MCF 10A (cell line): ENCODE measurements around the gene ADPRH. TPM values are rescaled to one million over a fixed set of nuclear protein-coding genes. Genes with fewer than 3 reads are reported as not detected.
A peak's percentile ranks its signal among the peaks of the same experiment; 100 is the strongest.

Experiments
- BruUV-seq: library from RNA; stranded (reverse); fragments of 400-500 nt; replicated peaks from 2 replicates; lab custom pipeline; 2021; lab: Mats Ljungman, UMichigan
- CTCF ChIA-PET: fragments of 300-600 bp; sonication (Branson Sonifier 250); formaldehyde crosslinking; extraction: SDS; loops from one replicate; lab custom pipeline; 2021; ENCODE audit warnings: antibody characterized with exemption, inconsistent platforms; lab: Yijun Ruan, JAX
- POLR2A ChIA-PET: fragments of 300-600, 350-650 bp; sonication (Branson Sonifier 250); formaldehyde crosslinking; extraction: SDS; loops from one replicate; lab custom pipeline; 2020; ENCODE audit warnings: antibody characterized with exemption, inconsistent platforms; lab: Yijun Ruan, JAX
- DNase-seq: peaks from one replicate; pipeline ENCODE4 v3.0.0-alpha.2; 2018; ENCODE audit not compliant: unreplicated experiment
- H3K27ac Mint-ChIP-seq: one replicate; pipeline ENCODE4 v1.8.0; 2022; ENCODE audit warnings: mild to moderate bottlenecking, low read depth, mixed read lengths; ENCODE audit not compliant: unreplicated experiment
- H3K27me3 Mint-ChIP-seq: one replicate; pipeline ENCODE4 v1.8.0; 2022; ENCODE audit warnings: mixed read lengths; ENCODE audit not compliant: insufficient read depth, unreplicated experiment
- H3K36me3 Mint-ChIP-seq: one replicate; pipeline ENCODE4 v1.8.0; 2022; ENCODE audit warnings: mild to moderate bottlenecking, moderate library complexity, mixed read lengths; ENCODE audit not compliant: insufficient read depth, unreplicated experiment
- H3K4me1 Mint-ChIP-seq: one replicate; pipeline ENCODE4 v1.8.0; 2022; ENCODE audit warnings: mixed read lengths; ENCODE audit not compliant: insufficient read depth, unreplicated experiment
- H3K4me3 Mint-ChIP-seq: one replicate; pipeline ENCODE4 v1.8.0; 2022; ENCODE audit warnings: mild to moderate bottlenecking, moderate library complexity, mixed read lengths; ENCODE audit not compliant: unreplicated experiment
- H3K9me3 Mint-ChIP-seq: one replicate; pipeline ENCODE4 v1.8.0; 2022; ENCODE audit warnings: mixed read lengths; ENCODE audit not compliant: unreplicated experiment
- CTCF ChIP-seq: fragments of 200-600 bp; IDR thresholded peaks from one replicate; pipeline ENCODE4 v1.8.0; 2022; ENCODE audit warnings: antibody characterized with exemption, mild to moderate bottlenecking; ENCODE audit not compliant: unreplicated experiment
- intact Hi-C: fragments of 100-400 bp; cut with micrococcal nuclease; formaldehyde crosslinking; loops from 2 replicates; pipeline ENCODE4 v1.14.1; 2022
- total RNA-seq: library from RNA; stranded (reverse); gene quantifications from 2 replicates; pipeline ENCODE4 v1.2.3, GENCODE V29; 2022

Gene ADPRH
- total RNA-seq, 1 experiment from 2014 or later = not detected

- CTCF ChIA-PET = no interaction called here
- H3K27ac Mint-ChIP-seq = no peak overlapping the region
- POLR2A ChIA-PET = no interaction called here
- no peaks in the 10 kb centered on the region for H3K36me3 Mint-ChIP-seq
- no TSS peak for BruUV-seq
- no peaks in the 10 kb centered on the region for H3K9me3 Mint-ChIP-seq
- no peaks in the 10 kb centered on the region for H3K27me3 Mint-ChIP-seq
- TF ChIP-seq CTCF = no peak
- DNase-seq = no peak
- H3K4me3 Mint-ChIP-seq = no peak overlapping the region
- H3K4me1 Mint-ChIP-seq = peaks cover 5% of the 10 kb centered on the region
- intact Hi-C loops = no loop called here
Measured at GRCh38 chr3:119616056-119616455, 36.8 kb downstream of the ADPRH start.

GRCh38 chr3:119619094-119619493, 39.8 kb downstream of the ADPRH start:
- Mint-ChIP-seq H3K27ac (no peak overlapping the region), H3K36me3 (no peaks in the 10 kb centered on the region), H3K27me3 (no peaks in the 10 kb centered on the region), H3K4me3 (no peak overlapping the region), H3K9me3 (peaks cover 8% of the 10 kb centered on the region), H3K4me1 (peaks cover 5% of the 10 kb centered on the region)
- intact Hi-C loops = no loop called here
- BruUV-seq = no TSS peak
- ChIA-PET CTCF (no interaction called here), POLR2A (interaction anchor here (1.3 kb wide), 1 partner anchor 19 kb away, joined by 3 read pairs; no protein-coding TSS in a partner anchor)
- no peak for TF ChIP-seq CTCF
- DNase-seq = peak; percentile 18

GRCh38 chr3:119620899-119621298, 41.6 kb downstream of the ADPRH start:
- intact Hi-C loops = no loop called here
- no peak for DNase-seq
- no peak overlapping the region for H3K27ac Mint-ChIP-seq
- ChIA-PET CTCF (interaction anchor here (0.6 kb wide), 1 partner anchor 56 kb away, joined by 3 read pairs; the partner anchor contains the start of gene COX17), POLR2A (interaction anchor here (0.9 kb wide), 1 partner anchor 17 kb away, joined by 3 read pairs; no protein-coding TSS in a partner anchor)
- H3K9me3 Mint-ChIP-seq = peaks cover 8% of the 10 kb centered on the region
- peaks cover 5% of the 10 kb centered on the region for H3K4me1 Mint-ChIP-seq
- H3K27me3 Mint-ChIP-seq = peaks cover 9% of the 10 kb centered on the region
- H3K36me3 Mint-ChIP-seq = no peaks in the 10 kb centered on the region
- H3K4me3 Mint-ChIP-seq = no peak overlapping the region
- no peak for TF ChIP-seq CTCF
- no TSS peak for BruUV-seq

- H3K36me3 Mint-ChIP-seq = no peaks in the 10 kb centered on the region
- POLR2A ChIA-PET = no interaction called here
- no peak overlapping the region for H3K27ac Mint-ChIP-seq
- intact Hi-C loops = no loop called here
- no peak overlapping the region for H3K4me3 Mint-ChIP-seq
- BruUV-seq = no TSS peak
- H3K27me3 Mint-ChIP-seq = peaks cover 10% of the 10 kb centered on the region
- CTCF ChIA-PET = no interaction called here
- TF ChIP-seq CTCF = no peak
- no peak for DNase-seq
- H3K4me1 Mint-ChIP-seq = peaks cover 3% of the 10 kb centered on the region
- H3K9me3 Mint-ChIP-seq = peaks cover 8% of the 10 kb centered on the region
Measured at GRCh38 chr3:119624002-119624720, 44.9 kb downstream of the ADPRH start.
